Naive thymus-derived CD8-positive, alpha-beta T cell (primary cell): ENCODE data around the gene SH3BP1. TPM values are rescaled to one million over a fixed set of nuclear protein-coding genes. Genes with fewer than 3 reads are reported as not detected.

Source experiments
- ATAC-seq, 2 donors: fragments of 150-1000 bp; cut with Tn5 transposase in 1 of 2; sonication (Bioruptor Pico), chemical (Tn5 transposase) in 1 of 2; 1 replicate in 1 of 2; 2 replicates in 1 of 2; pipeline ENCODE4 v1.10.0; 2021; ENCODE audit warnings: mild to moderate bottlenecking in 2 of 2, moderate library complexity in 2 of 2
- POLR2A ChIA-PET: fragments of 350-600 bp; sonication (Branson Sonifier 250); formaldehyde crosslinking; loops from one replicate; lab custom pipeline; 2021; ENCODE audit warnings: antibody characterized with exemption; lab: Charles Lee
- DNase-seq, 10 donors: peaks; one replicate each; pipeline versions ENCODE4 v3.0.0 to v3.0.0-alpha.2; 2020 to 2022
- H3K27ac Mint-ChIP-seq, 10 donors: one replicate each; pipeline ENCODE4 v1.8.0; 2020 to 2022; ENCODE audit warnings: mild to moderate bottlenecking in 10 of 10, mixed read lengths in 10 of 10, moderate library complexity in 4 of 10, inconsistent platforms in 1 of 10
- H3K27me3 Mint-ChIP-seq, 5 donors: one replicate each; pipeline ENCODE4 v1.8.0; 2021 to 2022; ENCODE audit warnings: mixed read lengths in 5 of 5
- H3K36me3 Mint-ChIP-seq, 3 donors: one replicate each; pipeline ENCODE4 v1.8.0; 2020 to 2022; ENCODE audit warnings: mixed read lengths in 3 of 3, mild to moderate bottlenecking in 2 of 3, inconsistent platforms in 1 of 3
- H3K4me1 Mint-ChIP-seq, 4 donors: one replicate each; pipeline ENCODE4 v1.8.0; 2021 to 2022; ENCODE audit warnings: mixed read lengths in 4 of 4
- H3K4me3 Mint-ChIP-seq, 10 donors: one replicate each; pipeline ENCODE4 v1.8.0; 2020 to 2022; ENCODE audit warnings: mild to moderate bottlenecking in 10 of 10, mixed read lengths in 10 of 10, moderate library complexity in 6 of 10, inconsistent platforms in 1 of 10
- H3K9me3 Mint-ChIP-seq, 9 donors: one replicate each; pipeline ENCODE4 v1.8.0; 2020 to 2022; ENCODE audit warnings: mixed read lengths in 9 of 9, mild to moderate bottlenecking in 3 of 9, inconsistent platforms in 1 of 9, moderate library complexity in 1 of 9
- polyA plus RNA-seq, 3 donors: library from polyadenylated mRNA; unstranded; fragments of 300-500 nt; fragmentation: Illumina TruSeq; gene quantifications; one replicate each; pipeline ENCODE4 v1.2.3, GENCODE V29; 2021
- total RNA-seq, 8 experiments: library from RNA in 2 of 8; stranded (reverse) in 2 of 8; gene quantifications; one replicate each; pipeline ENCODE4 v1.2.3 and lab custom pipeline; 2021 to 2026

Gene SH3BP1
- total and polyA plus RNA-seq, 5 experiments from 2014 or later = 16.9 to 79.0 (median 26.5) TPM

- Mint-ChIP-seq H3K4me1 (peaks cover 7 to 12% (median 10%) of the 10 kb centered on the region in 4 donors), H3K4me3 (no peak overlapping the region), H3K9me3 (no peaks in the 10 kb centered on the region), H3K27ac (no peak overlapping the region), H3K36me3 (peaks cover 0 to 11% (median 2%) of the 10 kb centered on the region in 3 donors), H3K27me3 (no peaks in the 10 kb centered on the region)
- ATAC-seq (no peak), DNase-seq (no peak)
- POLR2A ChIA-PET = no interaction called here
Observed at GRCh38 chr22:37701141-37701786, 61.8 kb downstream of the SH3BP1 start.

GRCh38 chr22:37703906-37704305, 64.4 kb downstream of the SH3BP1 start:
- H3K9me3 Mint-ChIP-seq = no peaks in the 10 kb centered on the region
- DNase-seq (no peak), ATAC-seq (no peak)
- H3K27ac Mint-ChIP-seq = peak overlapping the region in 1 of 10 donors; percentile 50
- H3K27me3 Mint-ChIP-seq = no peaks in the 10 kb centered on the region
- no peak overlapping the region for H3K4me3 Mint-ChIP-seq
- H3K4me1 Mint-ChIP-seq = peaks cover 0 to 6% (median 2%) of the 10 kb centered on the region in 4 donors
- POLR2A ChIA-PET = interaction anchor here (0.7 kb wide), 1 partner anchor 847 kb away, joined by 3 read pairs; no protein-coding TSS in a partner anchor
- H3K36me3 Mint-ChIP-seq = peaks cover 0 to 11% (median 2%) of the 10 kb centered on the region in 3 donors

DNA sequence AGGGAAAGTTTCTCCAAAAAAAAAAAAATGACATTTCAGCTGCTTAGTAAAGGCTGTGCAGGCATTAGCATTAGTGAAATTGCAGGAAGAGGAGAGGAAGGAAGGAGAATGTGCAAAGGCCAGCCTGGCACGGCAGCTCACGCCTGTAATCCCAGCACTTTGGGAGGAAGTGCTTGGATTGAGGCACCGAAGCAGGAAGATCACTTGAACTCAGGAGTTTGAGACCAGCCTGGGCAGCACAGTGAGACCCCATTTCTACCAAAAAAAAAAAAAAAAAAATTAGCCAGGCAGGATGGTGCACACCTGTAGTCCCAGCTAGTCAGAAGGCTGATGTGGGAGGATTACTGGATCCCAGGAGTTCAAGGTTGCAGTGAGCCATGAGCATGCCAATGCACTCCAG, 65.2 kb downstream of the SH3BP1 start:
- H3K9me3 Mint-ChIP-seq = no peaks in the 10 kb centered on the region
- POLR2A ChIA-PET = interaction anchor here (0.7 kb wide), 1 partner anchor 847 kb away, joined by 3 read pairs; no protein-coding TSS in a partner anchor
- H3K36me3 Mint-ChIP-seq = peaks cover 0 to 11% (median 2%) of the 10 kb centered on the region in 3 donors
- peak overlapping the region in 1 of 10 donors; percentile 46 for H3K27ac Mint-ChIP-seq
- DNase-seq (no peak), ATAC-seq (no peak)
- no peaks in the 10 kb centered on the region for H3K27me3 Mint-ChIP-seq
- H3K4me1 Mint-ChIP-seq = peaks cover 0 to 6% (median 2%) of the 10 kb centered on the region in 4 donors
- no peak overlapping the region for H3K4me3 Mint-ChIP-seq

DNA sequence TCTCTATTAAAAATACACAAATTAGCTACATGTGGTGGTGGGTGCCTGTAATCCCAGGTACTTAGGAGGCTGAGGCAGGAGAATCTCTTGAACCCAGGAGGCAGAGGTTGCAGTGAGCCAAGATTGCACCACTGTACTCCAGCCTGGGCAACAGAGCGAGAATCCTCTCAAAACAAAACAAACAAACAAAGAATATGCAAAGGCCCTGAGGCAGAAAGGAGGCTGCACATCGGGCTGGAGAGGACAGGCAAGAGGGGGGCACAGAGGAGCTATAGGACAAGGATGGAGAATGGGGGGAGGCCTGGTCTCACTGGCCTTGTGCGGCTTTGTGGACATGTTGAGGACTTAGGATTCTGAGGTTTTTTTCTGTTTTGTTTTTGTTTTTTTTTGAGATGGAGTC, 65.7 kb downstream of the SH3BP1 start:
- Mint-ChIP-seq H3K4me3 (no peak overlapping the region), H3K4me1 (peaks cover 0 to 6% (median 2%) of the 10 kb centered on the region in 4 donors), H3K27ac (no peak overlapping the region), H3K27me3 (no peaks in the 10 kb centered on the region), H3K36me3 (peaks cover 0 to 11% (median 2%) of the 10 kb centered on the region in 3 donors), H3K9me3 (no peaks in the 10 kb centered on the region)
- no peak for ATAC-seq
- no peak for DNase-seq
- POLR2A ChIA-PET = no interaction called here

Other genes starting within 250 kb of the SH3BP1 start
- gene ELFN2, start 212.2 kb upstream of the SH3BP1 start, total RNA-seq = under 1 TPM; 0.55 to 0.88 TPM
- gene ELFN2, start 212.2 kb upstream of the SH3BP1 start, polyA plus RNA-seq = not detected
- gene MFNG, start 153.3 kb upstream of the SH3BP1 start, total RNA-seq = 100 to 1,000 TPM; 233 to 235 TPM
- 100 to 1,000 TPM; 290 to 401 (median 329) TPM for gene MFNG, start 153.3 kb upstream of the SH3BP1 start, polyA plus RNA-seq
- 1 to 10 TPM; 1.2 to 1.4 TPM for gene CARD10, start 120.3 kb upstream of the SH3BP1 start, total RNA-seq
- under 1 TPM in 1 of 3 donors, not detected in 2; 0.22 TPM for gene CARD10, start 120.3 kb upstream of the SH3BP1 start, polyA plus RNA-seq
- gene CDC42EP1, start 79.2 kb upstream of the SH3BP1 start, total RNA-seq = not detected
- not detected for gene CDC42EP1, start 79.2 kb upstream of the SH3BP1 start, polyA plus RNA-seq
- gene LGALS2, start 59.6 kb upstream of the SH3BP1 start, total RNA-seq = not detected
- not detected for gene LGALS2, start 59.6 kb upstream of the SH3BP1 start, polyA plus RNA-seq
- 100 to 1,000 TPM; 103 to 110 TPM for gene GGA1, start 30.8 kb upstream of the SH3BP1 start, total RNA-seq
- 10 to 100 TPM; 20.3 to 24.5 (median 22.6) TPM for gene GGA1, start 30.8 kb upstream of the SH3BP1 start, polyA plus RNA-seq
- 1 to 10 TPM; 4.3 to 5.9 TPM for gene PDXP, start 19.1 kb downstream of the SH3BP1 start, total RNA-seq
- 1 to 10 TPM; 1.7 to 9.6 (median 5.8) TPM for gene PDXP, start 19.1 kb downstream of the SH3BP1 start, polyA plus RNA-seq
- gene LGALS1, start 36.0 kb downstream of the SH3BP1 start, total RNA-seq = 10 to 100 TPM; 14.3 to 16.8 TPM
- gene LGALS1, start 36.0 kb downstream of the SH3BP1 start, polyA plus RNA-seq = 100 to 1,000 TPM in 1 of 3 donors, 10 to 100 TPM in 2; 19.6 to 122 (median 34.8) TPM
- 10 to 100 TPM; 47.9 to 48.6 TPM for gene NOL12, start 46.7 kb downstream of the SH3BP1 start, total RNA-seq
- 10 to 100 TPM; 35.0 to 46.4 (median 43.8) TPM for gene NOL12, start 46.7 kb downstream of the SH3BP1 start, polyA plus RNA-seq
- 10 to 100 TPM; 26.4 to 30.9 TPM for gene TRIOBP, start 57.4 kb downstream of the SH3BP1 start, total RNA-seq
- 10 to 100 TPM in 2 of 3 donors, 1 to 10 TPM in 1; 7.8 to 11.6 (median 10.7) TPM for gene TRIOBP, start 57.4 kb downstream of the SH3BP1 start, polyA plus RNA-seq
- 1 to 10 TPM; 1.8 to 2.3 TPM for gene GCAT, start 168.3 kb downstream of the SH3BP1 start, total RNA-seq
- gene GCAT, start 168.3 kb downstream of the SH3BP1 start, polyA plus RNA-seq = 1 to 10 TPM; 4.0 to 7.6 (median 7.1) TPM
- not detected for gene GALR3, start 183.7 kb downstream of the SH3BP1 start, total RNA-seq
- not detected for gene GALR3, start 183.7 kb downstream of the SH3BP1 start, polyA plus RNA-seq
- 10 to 100 TPM; 19.8 to 21.2 TPM for gene ANKRD54, start 204.7 kb downstream of the SH3BP1 start, total RNA-seq
- gene ANKRD54, start 204.7 kb downstream of the SH3BP1 start, polyA plus RNA-seq = 10 to 100 TPM in 2 of 3 donors, 1 to 10 TPM in 1; 8.2 to 16.1 (median 13.9) TPM
- 100 to 1,000 TPM; 509 to 544 TPM for gene EIF3L, start 209.8 kb downstream of the SH3BP1 start, total RNA-seq
- gene EIF3L, start 209.8 kb downstream of the SH3BP1 start, polyA plus RNA-seq = 100 to 1,000 TPM; 310 to 395 (median 322) TPM